Measurements from ENCODE around the gene FBXO34.

DNA sequence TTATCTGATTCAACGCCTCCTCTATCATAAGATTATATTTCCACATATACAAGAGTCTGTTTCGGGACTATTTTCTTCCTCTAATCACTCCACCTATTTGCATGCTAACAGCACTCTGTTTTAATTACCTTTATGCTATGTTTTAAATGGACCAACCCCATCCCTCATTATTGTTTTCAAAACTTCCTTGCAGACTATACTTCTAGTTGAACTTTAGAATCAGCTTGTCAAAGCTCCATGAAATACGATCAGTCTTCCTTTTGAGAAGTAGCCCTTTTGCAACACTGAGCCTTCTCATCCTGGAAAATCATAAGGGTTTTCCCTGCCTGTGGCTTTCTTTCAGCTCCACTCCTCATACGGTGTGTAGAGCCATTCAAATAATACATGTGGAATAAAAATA, 103.5 kb downstream of the FBXO34 start:
- no peak for TF ChIP-seq ZNF589 (CRISPR knock-in tag; conservative IDR thresholded peaks at IDR 0.05)
- no peak for TF ChIP-seq FOSL1 (CRISPR knock-in tag; IDR thresholded peaks at IDR 0.05; ENCODE audit: borderline replicate concordance)
- TF ChIP-seq POLR2A (IDR thresholded peaks at IDR 0.05; ENCODE audit: insufficient read depth in 1 of 2, low read depth in 2 of 2, low read length in 2 of 2): no peak
- TF ChIP-seq TBP (CRISPR knock-in tag; IDR thresholded peaks at IDR 0.05): no peak
- TF ChIP-seq ARNT (IDR thresholded peaks at IDR 0.05): no peak
- TF ChIP-seq ZNF143 (CRISPR knock-in tag; IDR thresholded peaks at IDR 0.05): no peak
- TF ChIP-seq SP140L (CRISPR knock-in tag; IDR thresholded peaks at IDR 0.05; ENCODE audit: borderline replicate concordance): no peak

All from HepG2 (cell line).